HCT116 (cell line): ENCODE results near the gene PCDHGC4. TPM values are rescaled to one million over a fixed set of nuclear protein-coding genes. Genes with fewer than 3 reads are reported as not detected.

Experiments
- ATAC-seq: fragments of 200-7000 bp; cut with Tn5 transposase; 2 replicates; pipeline ENCODE4 v1.9.1; 2020; ENCODE audit warnings: mild to moderate bottlenecking, moderate library complexity
- BruUV-seq: library from RNA; stranded (reverse); fragments of 400-500 nt; replicated peaks from 2 replicates; lab custom pipeline; 2021; lab: Mats Ljungman, UMichigan
- CTCF ChIA-PET: fragments of 300-600 bp; sonication (Branson Sonifier 250); formaldehyde crosslinking; loops from one replicate; lab custom pipeline; 2021; ENCODE audit warnings: antibody characterized with exemption; lab: Charles Lee
- POLR2A ChIA-PET: fragments of 300-600, 350-600 bp; sonication (Branson Sonifier 250); formaldehyde crosslinking; loops from one replicate; lab custom pipeline; 2021; ENCODE audit warnings: antibody characterized with exemption; lab: Charles Lee
- RAD21 ChIA-PET, 2 experiments: fragments of 300-600 bp; sonication (Branson Sonifier 250); formaldehyde crosslinking; loops; one replicate each; lab custom pipeline; 2023; ENCODE audit warnings: low total read pairs in 2 of 2; ENCODE audit not compliant: uncharacterized antibody in 2 of 2, unreplicated experiment in 2 of 2, low non-redundant PET in 1 of 2; lab: Charles Lee
- DNase-seq: peaks from one replicate; pipeline ENCODE4 v3.0.0-alpha.2; 2010; ENCODE audit warnings: low read depth, low spot score
- H2AFZ ChIP-seq: fragments of 200-600 bp; shearing (Covaris generic), sonication (generic); 2 replicates; pipeline ENCODE4 v1.6.1; 2017; ENCODE audit warnings: low read depth, mixed run types, mixed read lengths, antibody characterized with exemption, low read length; ENCODE audit not compliant: poor library complexity, severe bottlenecking
- H3K27ac ChIP-seq: 2 replicates; pipeline ENCODE4 v1.5.1; 2012; ENCODE audit warnings: low read depth, low read length
- H3K27me3 ChIP-seq: fragments of 200-600 bp; sonication (generic); 2 replicates; pipeline ENCODE4 v1.6.1; 2016; ENCODE audit warnings: mixed run types, low read length, mixed read lengths; ENCODE audit not compliant: insufficient read depth
- H3K36me3 ChIP-seq, 2 experiments: fragments of 200-500 bp in 1 of 2; fragments of 200-600 bp in 1 of 2; sonication (Bioruptor generic) in 1 of 2; sonication (generic) in 1 of 2; 2 replicates each; pipeline versions ENCODE4 v1.5.1 to v1.6.1; 2014 to 2016; ENCODE audit warnings: low read length in 2 of 2, inconsistent platforms in 1 of 2, mixed read lengths in 1 of 2, mixed run types in 1 of 2; ENCODE audit not compliant: insufficient read depth in 2 of 2, control insufficient read depth in 1 of 2
- H3K4me1 ChIP-seq, 2 experiments: fragments of 200-600 bp in 1 of 2; sonication (generic) in 1 of 2; 2 replicates each; pipeline versions ENCODE4 v1.5.1 to v1.6.1; 2012 to 2017; ENCODE audit warnings: low read length in 2 of 2, inconsistent platforms in 1 of 2, mild to moderate bottlenecking in 1 of 2, mixed read lengths in 1 of 2, mixed run types in 1 of 2, moderate library complexity in 1 of 2; ENCODE audit not compliant: insufficient read depth in 2 of 2, control insufficient read depth in 1 of 2
- H3K4me2 ChIP-seq: fragments of 200-600 bp; sonication (generic); 2 replicates; pipeline ENCODE4 v1.6.1; 2017; ENCODE audit warnings: mixed run types, low read length, mixed read lengths
- H3K4me3 ChIP-seq, 2 experiments: fragments of 200-600 bp in 1 of 2; sonication (generic) in 1 of 2; replicated peaks in 1 of 2; 2 replicates each; pipeline ENCODE4 v1.5.1; 2011 to 2016; ENCODE audit warnings: low read length in 2 of 2, control low read depth in 1 of 2, low read depth in 1 of 2, mild to moderate bottlenecking in 1 of 2, mixed read lengths in 1 of 2, mixed run types in 1 of 2
- H3K79me2 ChIP-seq: fragments of 200-600 bp; sonication (generic); 2 replicates; pipeline ENCODE4 v1.6.1; 2017; ENCODE audit warnings: mild to moderate bottlenecking, mixed run types, low read length, moderate library complexity, mixed read lengths; ENCODE audit not compliant: insufficient read depth
- H3K9ac ChIP-seq: fragments of 200-600 bp; sonication (generic); 2 replicates; pipeline ENCODE4 v1.6.1; 2016; ENCODE audit warnings: low read length, mixed read lengths
- H3K9me2 ChIP-seq: fragments of 200-600 bp; sonication (generic), shearing (Covaris generic); 2 replicates; pipeline ENCODE4 v1.6.1; 2017; ENCODE audit warnings: mixed run types, mild to moderate bottlenecking, moderate library complexity; ENCODE audit not compliant: insufficient read depth
- H3K9me3 ChIP-seq, 2 experiments: fragments of 200-500 bp in 1 of 2; fragments of 200-600 bp in 1 of 2; sonication (Bioruptor generic) in 1 of 2; sonication (generic) in 1 of 2; 2 replicates each; pipeline ENCODE4 v1.6.1; 2014 to 2017; ENCODE audit warnings: low read length in 2 of 2, mixed read lengths in 2 of 2, inconsistent platforms in 1 of 2, low read depth in 1 of 2, mild to moderate bottlenecking in 1 of 2, mixed run types in 1 of 2, moderate library complexity in 1 of 2; ENCODE audit not compliant: control insufficient read depth in 1 of 2, insufficient read depth in 1 of 2
- H4K20me1 ChIP-seq: fragments of 200-600 bp; sonication (generic), shearing (Covaris generic); 2 replicates; pipeline ENCODE4 v1.6.1; 2017; ENCODE audit warnings: mixed run types, mild to moderate bottlenecking, moderate library complexity; ENCODE audit not compliant: insufficient read depth
- ATF3 ChIP-seq: IDR thresholded peaks from 2 replicates; pipeline ENCODE4 v1.6.1; 2012
- CBX3 ChIP-seq: IDR thresholded peaks from 2 replicates; pipeline ENCODE4 v1.6.1; 2012; ENCODE audit warnings: low read depth
- ELF1 ChIP-seq: IDR thresholded peaks from 2 replicates; pipeline ENCODE4 v1.6.1; 2012; ENCODE audit warnings: low read depth, borderline replicate concordance
- EZH2phosphoT487 ChIP-seq: fragments of 200-600 bp; IDR thresholded peaks from 2 replicates; pipeline ENCODE4 v1.6.1; 2018; ENCODE audit warnings: antibody characterized with exemption, borderline replicate concordance
- FOSL1 ChIP-seq: IDR thresholded peaks from 2 replicates; pipeline ENCODE4 v1.6.1; 2012; ENCODE audit warnings: low read depth
- JUND ChIP-seq: IDR thresholded peaks from 2 replicates; pipeline ENCODE4 v1.6.1; 2012
- MAX ChIP-seq: IDR thresholded peaks from 2 replicates; pipeline ENCODE4 v1.6.1; 2012
- POLR2A ChIP-seq: IDR thresholded peaks from 2 replicates; pipeline ENCODE4 v1.7.0; 2011; ENCODE audit warnings: borderline replicate concordance; ENCODE audit not compliant: insufficient read depth, insufficient read length; ENCODE audit errors: extremely low read depth
- SIN3A ChIP-seq: IDR thresholded peaks from 2 replicates; pipeline ENCODE4 v1.6.1; 2012; ENCODE audit warnings: low read depth
- SP1 ChIP-seq: IDR thresholded peaks from 2 replicates; pipeline ENCODE4 v1.6.1; 2012; ENCODE audit warnings: low read depth
- SRF ChIP-seq: IDR thresholded peaks from 2 replicates; pipeline ENCODE4 v1.6.1; 2012; ENCODE audit warnings: low read depth
- YY1 ChIP-seq: IDR thresholded peaks from 2 replicates; pipeline ENCODE4 v1.6.1; 2011; ENCODE audit warnings: low read length, low read depth, moderate library complexity, mild to moderate bottlenecking; ENCODE audit not compliant: insufficient replicate concordance; ENCODE audit errors: extremely low read depth
- ZFX ChIP-seq: fragments of 450-650 bp; IDR thresholded peaks from 2 replicates; pipeline ENCODE4 v1.6.1; 2017
- intact Hi-C: fragments of 100-400 bp; cut with micrococcal nuclease; formaldehyde crosslinking; loops from 2 replicates; pipeline ENCODE4 v1.10.0; 2022
- total RNA-seq: library from RNA; stranded (reverse); gene quantifications from one replicate; pipeline ENCODE4 v1.2.1, GENCODE V29; 2021; ENCODE audit not compliant: unreplicated experiment
- TF ChIP-seq, protein P1 (sequence below), 3 experiments: fragments of 200-600 bp in 1 of 3; sonication (generic) in 1 of 3; IDR thresholded peaks in 2 of 3; conservative IDR thresholded peaks in 1 of 3; 2 replicates each; pipeline ENCODE4 v1.5.1; 2012 to 2017; ENCODE audit warnings: low read depth in 2 of 3, low read length in 2 of 3, antibody characterized with exemption in 1 of 3, borderline replicate concordance in 1 of 3, control low read depth in 1 of 3, mild to moderate bottlenecking in 1 of 3, mixed read lengths in 1 of 3, mixed run types in 1 of 3, moderate library complexity in 1 of 3; ENCODE audit not compliant: insufficient read depth in 1 of 3

The PCDHGC4 gene
- total RNA-seq, 1 experiment from 2014 or later = 0.05 TPM

DNA sequence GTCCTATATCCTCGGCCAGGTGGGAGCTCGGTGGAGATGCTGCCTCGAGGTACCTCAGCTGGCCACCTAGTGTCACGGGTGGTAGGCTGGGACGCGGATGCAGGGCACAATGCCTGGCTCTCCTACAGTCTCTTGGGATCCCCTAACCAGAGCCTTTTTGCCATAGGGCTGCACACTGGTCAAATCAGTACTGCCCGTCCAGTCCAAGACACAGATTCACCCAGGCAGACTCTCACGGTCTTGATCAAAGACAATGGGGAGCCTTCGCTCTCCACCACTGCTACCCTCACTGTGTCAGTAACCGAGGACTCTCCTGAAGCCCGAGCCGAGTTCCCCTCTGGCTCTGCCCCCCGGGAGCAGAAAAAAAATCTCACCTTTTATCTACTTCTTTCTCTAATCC, 7.0 kb upstream of the PCDHGC4 start:
- no peak for ATAC-seq
- POLR2A ChIA-PET = no interaction called here
- TF ChIP-seq SIN3A = no peak
- no peak for TF ChIP-seq MAX
- no peak for TF ChIP-seq EZH2phosphoT487
- TF ChIP-seq CBX3 = no peak
- TF ChIP-seq JUND = no peak
- no peak for TF ChIP-seq ELF1
- TF ChIP-seq SRF = no peak
- no peak for TF ChIP-seq YY1
- no peak for TF ChIP-seq FOSL1
- no peak for TF ChIP-seq ZFX
- no peak for TF ChIP-seq SP1
- no peak for TF ChIP-seq POLR2A
- TF ChIP-seq, protein P1, sequence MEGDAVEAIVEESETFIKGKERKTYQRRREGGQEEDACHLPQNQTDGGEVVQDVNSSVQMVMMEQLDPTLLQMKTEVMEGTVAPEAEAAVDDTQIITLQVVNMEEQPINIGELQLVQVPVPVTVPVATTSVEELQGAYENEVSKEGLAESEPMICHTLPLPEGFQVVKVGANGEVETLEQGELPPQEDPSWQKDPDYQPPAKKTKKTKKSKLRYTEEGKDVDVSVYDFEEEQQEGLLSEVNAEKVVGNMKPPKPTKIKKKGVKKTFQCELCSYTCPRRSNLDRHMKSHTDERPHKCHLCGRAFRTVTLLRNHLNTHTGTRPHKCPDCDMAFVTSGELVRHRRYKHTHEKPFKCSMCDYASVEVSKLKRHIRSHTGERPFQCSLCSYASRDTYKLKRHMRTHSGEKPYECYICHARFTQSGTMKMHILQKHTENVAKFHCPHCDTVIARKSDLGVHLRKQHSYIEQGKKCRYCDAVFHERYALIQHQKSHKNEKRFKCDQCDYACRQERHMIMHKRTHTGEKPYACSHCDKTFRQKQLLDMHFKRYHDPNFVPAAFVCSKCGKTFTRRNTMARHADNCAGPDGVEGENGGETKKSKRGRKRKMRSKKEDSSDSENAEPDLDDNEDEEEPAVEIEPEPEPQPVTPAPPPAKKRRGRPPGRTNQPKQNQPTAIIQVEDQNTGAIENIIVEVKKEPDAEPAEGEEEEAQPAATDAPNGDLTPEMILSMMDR (IDR thresholded peaks at IDR 0.05 in 2 of 3, conservative IDR thresholded peaks at IDR 0.05 in 1 of 3; ENCODE audit: borderline replicate concordance in 1 of 3, insufficient read depth in 1 of 3, low read depth in 2 of 3, low read length in 2 of 3) = no peak
- no peak for TF ChIP-seq ATF3

More for the DNA sequence above, 7.0 kb upstream of the PCDHGC4 start:
- no peaks in the 10 kb centered on the region for H3K79me2 ChIP-seq
- intact Hi-C loops = no loop called here
- DNase-seq = no peak
- ChIA-PET CTCF (no interaction called here), RAD21 (no interaction called here)
- H3K9me2 ChIP-seq = no peaks in the 10 kb centered on the region
- H3K4me1 ChIP-seq = no peaks in the 10 kb centered on the region
- H3K27me3 ChIP-seq = no peaks in the 10 kb centered on the region
- H2AFZ ChIP-seq = no peak overlapping the region
- no peak overlapping the region for H3K4me2 ChIP-seq
- H3K9ac ChIP-seq = no peak overlapping the region
- BruUV-seq = no TSS peak
- no peak overlapping the region for H3K4me3 ChIP-seq
- H3K9me3 ChIP-seq = no peaks in the 10 kb centered on the region
- no peak overlapping the region for H3K27ac ChIP-seq
- H3K36me3 ChIP-seq = no peaks in the 10 kb centered on the region
- no peaks in the 10 kb centered on the region for H4K20me1 ChIP-seq
